HepG2 (cell line): ENCODE results near the gene HDDC3. TPM values are rescaled to one million over a fixed set of nuclear protein-coding genes. Genes with fewer than 3 reads are reported as not detected.

Experiments
- ATAC-seq: fragments of 200-7000 bp; cut with Tn5 transposase; 3 replicates; pipeline ENCODE4 v1.9.1; 2020; ENCODE audit warnings: mild to moderate bottlenecking, moderate library complexity
- BruUV-seq: library from RNA; stranded (reverse); fragments of 400-500 nt; replicated peaks from 2 replicates; lab custom pipeline; 2021; lab: Mats Ljungman, UMichigan
- CTCF ChIA-PET: fragments of 300-600 bp; formaldehyde crosslinking; extraction: SDS; loops from one replicate; lab custom pipeline; 2021; ENCODE audit warnings: low total read pairs, inconsistent platforms, low intra/inter-chr PET ratio; lab: Yijun Ruan, JAX
- POLR2A ChIA-PET: fragments of 350-600 bp; sonication (Branson Sonifier 250); formaldehyde crosslinking; loops from one replicate; lab custom pipeline; 2020; ENCODE audit warnings: antibody characterized with exemption, inconsistent platforms; lab: Yijun Ruan, JAX
- DNase-seq: peaks from one replicate; pipeline ENCODE4 v3.0.0-alpha.2; 2015; ENCODE audit warnings: low spot score
- FAIRE-seq: peaks from 3 replicates; lab custom pipeline; 2011; peaks lifted over from hg19 to GRCh38; lab: Jason Lieb, UNC
- H2AFZ ChIP-seq: one replicate; pipeline ENCODE4 v1.6.1; 2011; ENCODE audit warnings: low read length, inconsistent platforms
- H3K27ac ChIP-seq: fragments of 300-600 bp; 3 replicates; pipeline ENCODE4 v1.8.0; 2011; ENCODE audit warnings: mixed run types, mild to moderate bottlenecking, mixed read lengths, low read length, inconsistent platforms; ENCODE audit not compliant: insufficient read depth; ENCODE audit errors: extremely low read length
- H3K27me3 ChIP-seq, 2 experiments: fragments of 200-600 bp in 1 of 2; 2 replicates in 1 of 2; 3 replicates in 1 of 2; pipeline versions ENCODE4 v1.6.0 to v1.8.0; 2011; ENCODE audit warnings: low read length in 2 of 2, mild to moderate bottlenecking in 2 of 2, moderate library complexity in 2 of 2, inconsistent platforms in 1 of 2; ENCODE audit not compliant: insufficient read depth in 2 of 2, control insufficient read depth in 1 of 2
- H3K36me3 ChIP-seq, 2 experiments: fragments of 200-600 bp in 1 of 2; replicated peaks in 1 of 2; 2 replicates in 1 of 2; 3 replicates in 1 of 2; pipeline versions ENCODE4 v1.5.1 to v1.8.0; 2011; ENCODE audit warnings: low read length in 2 of 2, inconsistent platforms in 1 of 2; ENCODE audit not compliant: insufficient read depth in 2 of 2, control insufficient read depth in 1 of 2
- H3K4me1 ChIP-seq: 2 replicates; pipeline ENCODE4 v1.5.1; 2012; ENCODE audit warnings: low read length, inconsistent platforms; ENCODE audit not compliant: insufficient read depth
- H3K4me2 ChIP-seq: 2 replicates; pipeline ENCODE4 v1.6.0; 2011; ENCODE audit warnings: low read depth, low read length, inconsistent platforms
- H3K4me3 ChIP-seq, 3 experiments: fragments of 200-600 bp in 1 of 3; sonication (generic), shearing (Covaris generic) in 1 of 3; replicated peaks in 1 of 3; 2 replicates each; pipeline ENCODE4 v1.5.1; 2011 to 2016; ENCODE audit warnings: low read length in 3 of 3, inconsistent platforms in 2 of 3, low read depth in 2 of 3, mild to moderate bottlenecking in 2 of 3, control low read depth in 1 of 3, mixed read lengths in 1 of 3; ENCODE audit not compliant: insufficient read depth in 1 of 3
- H3K79me2 ChIP-seq: one replicate; pipeline ENCODE4 v1.6.1; 2011; ENCODE audit warnings: low read length, inconsistent platforms; ENCODE audit not compliant: insufficient read depth
- H3K9ac ChIP-seq: 2 replicates; pipeline ENCODE4 v1.6.0; 2011; ENCODE audit warnings: mild to moderate bottlenecking, low read depth, low read length, inconsistent platforms; ENCODE audit not compliant: insufficient read depth
- H3K9me3 ChIP-seq: 2 replicates; pipeline ENCODE4 v1.5.1; 2012; ENCODE audit warnings: mild to moderate bottlenecking, low read length
- H4K20me1 ChIP-seq: 2 replicates; pipeline ENCODE4 v1.6.0; 2011; ENCODE audit warnings: inconsistent platforms, mild to moderate bottlenecking, low read length, moderate library complexity; ENCODE audit not compliant: insufficient read depth
- AGO2 ChIP-seq: fragments of 200-400 bp; formaldehyde crosslinking; optimal IDR thresholded peaks from 2 replicates; pipeline ENCODE3; 2017; ENCODE audit warnings: mild to moderate bottlenecking, low read depth, low read length, moderate library complexity
- CEBPZ ChIP-seq: IDR thresholded peaks from 2 replicates; pipeline ENCODE4 v1.6.1; 2012; ENCODE audit warnings: low read length, improper control_type of control experiment
- GABPB1 ChIP-seq: IDR thresholded peaks from 2 replicates; pipeline ENCODE4 v1.6.1; 2016; ENCODE audit warnings: mild to moderate bottlenecking, missing genetic modification reagents, moderate library complexity, missing compliant biosample characterization
- PATZ1 ChIP-seq: sonication (generic); formaldehyde crosslinking; IDR thresholded peaks from 2 replicates; pipeline ENCODE4 v1.4.0; 2020; ENCODE audit warnings: missing genetic modification reagents
- PAWR ChIP-seq: sonication (generic); formaldehyde crosslinking; IDR thresholded peaks from 2 replicates; pipeline ENCODE4 v1.4.0; 2020; ENCODE audit warnings: missing genetic modification reagents, mild to moderate bottlenecking, borderline replicate concordance
- SAP130 ChIP-seq: IDR thresholded peaks from 2 replicates; pipeline ENCODE4 v1.6.1; 2016; ENCODE audit warnings: low read depth
- TFDP2 ChIP-seq: sonication (generic); formaldehyde crosslinking; IDR thresholded peaks from 2 replicates; pipeline ENCODE4 v1.4.0; 2020; ENCODE audit warnings: missing genetic modification reagents
- ZFX ChIP-seq: sonication (generic); formaldehyde crosslinking; IDR thresholded peaks from 2 replicates; pipeline ENCODE4 v1.4.0; 2020; ENCODE audit warnings: mild to moderate bottlenecking, low read depth, missing genetic modification reagents, moderate library complexity
- ZNF446 ChIP-seq: sonication (generic); formaldehyde crosslinking; IDR thresholded peaks from 2 replicates; pipeline ENCODE4 v1.5.0; 2020; ENCODE audit warnings: mild to moderate bottlenecking, missing genetic modification reagents
- ZNF687 ChIP-seq: sonication (generic); formaldehyde crosslinking; IDR thresholded peaks from 2 replicates; pipeline ENCODE4 v1.5.1; 2020; ENCODE audit warnings: mild to moderate bottlenecking, missing genetic modification reagents, moderate library complexity
- ZNF777 ChIP-seq: sonication (generic); formaldehyde crosslinking; IDR thresholded peaks from 2 replicates; pipeline ENCODE4 v1.4.0; 2020; ENCODE audit warnings: missing genetic modification reagents
- WGBS: methylation state at CpG from one replicate; pipeline ENCODE4 v1.1.6; 2017; ENCODE audit warnings: low lambda C conversion rate; 5-methylcytosine and 5-hydroxymethylcytosine counted together
- in situ Hi-C: cut with HindIII; loops from 2 replicates; pipeline ENCODE4 v1.10.0; 2017; ENCODE audit warnings: low pct_unique_long_range_greater_than_20kb; ENCODE audit not compliant: extremely low pct_ligation_motif_present
- intact Hi-C: fragments of 100-400 bp; cut with micrococcal nuclease; formaldehyde crosslinking; loops from one replicate; pipeline ENCODE4 v1.10.0; 2022; ENCODE audit not compliant: unreplicated experiment
- polyA plus RNA-seq, 8 experiments: library from polyadenylated mRNA; depleted of rRNA in 3 of 8; stranded (reverse) in 7 of 8; unstranded in 1 of 8; fragments of >200 nt; fragmentation: Illumina TruSeq in 4 of 8; extraction: Trizol in 4 of 8; gene quantifications; 2 replicates each; pipeline versions ENCODE4 v1.2.1 to v1.2.3, GENCODE V29; 2011 to 2016; ENCODE audit warnings: low read depth in 4 of 8, missing spikeins in 1 of 8, mixed read lengths in 1 of 8; ENCODE audit not compliant: insufficient read depth in 1 of 8
- total RNA-seq, 5 experiments: library from RNA; depleted of rRNA; stranded (reverse); fragments of >200 nt; fragmentation: Illumina TruSeq; extraction: Trizol; gene quantifications; 2 replicates each; pipeline ENCODE4 v1.2.3, GENCODE V29; 2016; ENCODE audit warnings: low read depth in 1 of 5

HDDC3 gene
- total and polyA plus RNA-seq, 2 of the 13 experiments (the other 11 are each of a cell fraction or from before 2014, with no cell fraction given): 18.7 to 28.3 TPM

GRCh38 chr15:90883976-90884718 lies 48.2 kb downstream of the HDDC3 start, which contains the start of gene FES:
Gene FES, plus strand, starts transcription at chr15:90884504. Its CDS starts 542 bp downstream, at chr15:90885046.
- DNase-seq (no peak), FAIRE-seq (no peak), ATAC-seq (peak; percentile 37)
- Histone ChIP-seq H3K4me3 (peak within 1 kb of the TSS; percentile 37 to 65 (median 54); a peak in 5 of 6 replicates), H3K4me1 (peaks cover 36% of the 10 kb centered on the region), H3K27ac (no peak within 1 kb of the TSS), H3K27me3 (0 out of 5 replicates have a peak, but pooled peaks cover 0 to 3% of the 10 kb centered on the region in 2 experiments), H3K36me3 (peaks cover 4 to 11% of the 10 kb centered on the region in 2 experiments; a peak in 3 of 5 replicates), H3K9ac (peak within 1 kb of the TSS; percentile 53), H4K20me1 (0 out of 2 replicates have a peak, but pooled peaks cover 2% of the 10 kb centered on the region), H3K9me3 (no peaks in the 10 kb centered on the region), H3K79me2 (no peaks in the 10 kb centered on the region), H2AFZ (no peak within 1 kb of the TSS), H3K4me2 (peak within 1 kb of the TSS; percentile 72)
- ChIA-PET CTCF (no interaction called here), POLR2A (interaction anchor here (0.7 to 5.1 kb wide), 8 partner anchors 9 to 236 kb away, joined by 3 to 52 read pairs (median 8); partner anchors contain the start of gene MAN2A2)
- in situ Hi-C loops: no loop called here
- 59% methylated on average over 19 of the region's 58 CpGs for WGBS
- intact Hi-C loops: no loop called here
- no TSS peak for BruUV-seq
- TF ChIP-seq SAP130 (CRISPR knock-in tag) (peak; percentile 42), TFDP2 (CRISPR knock-in tag) (0 out of 2 replicates have a peak, but pooled peaks have one; percentile 13), GABPB1 (CRISPR knock-in tag) (peak; percentile 28; the same call in 1 of the 2 replicates), PAWR (CRISPR knock-in tag) (no peak), ZNF446 (CRISPR knock-in tag) (no peak), ZNF687 (0 out of 2 replicates have a peak, but pooled peaks have one; percentile 19), PATZ1 (CRISPR knock-in tag) (peak; percentile 28), ZFX (peak; percentile 50; the same call in 1 of the 2 replicates), ZNF777 (CRISPR knock-in tag) (peak; percentile 82), AGO2 (peak; percentile 43), CEBPZ (no peak)
